SK-N-SH (cell line): ENCODE measurements around the gene JMJD1C.

Experiments used
- GABPA ChIP-seq: IDR thresholded peaks from 2 replicates; pipeline ENCODE4 v1.4.0; 2012; ENCODE audit warnings: low read depth, mild to moderate bottlenecking
- POLR2AphosphoS5 ChIP-seq: IDR thresholded peaks from 2 replicates; pipeline ENCODE4 v1.6.1; 2012; ENCODE audit warnings: low read depth, low read length
- TAF1 ChIP-seq: IDR thresholded peaks from 2 replicates; pipeline ENCODE4 v1.6.1; 2012; ENCODE audit warnings: low read depth, mild to moderate bottlenecking, low read length, moderate library complexity, borderline replicate concordance
- TF ChIP-seq, protein P1 (sequence below): IDR thresholded peaks from 2 replicates; pipeline ENCODE4 v1.6.1; 2012; ENCODE audit warnings: mild to moderate bottlenecking, low read depth, low read length, moderate library complexity
- TF ChIP-seq, protein P2 (sequence below): fragments of 200-600 bp; sonication (generic); IDR thresholded peaks from 2 replicates; pipeline ENCODE4 v1.6.1; 2017; ENCODE audit warnings: antibody characterized with exemption, mild to moderate bottlenecking, moderate library complexity
- TF ChIP-seq, protein P3 (sequence below): IDR thresholded peaks from 2 replicates; pipeline ENCODE4 v1.4.0; 2012; ENCODE audit warnings: low read depth, borderline replicate concordance

DNA sequence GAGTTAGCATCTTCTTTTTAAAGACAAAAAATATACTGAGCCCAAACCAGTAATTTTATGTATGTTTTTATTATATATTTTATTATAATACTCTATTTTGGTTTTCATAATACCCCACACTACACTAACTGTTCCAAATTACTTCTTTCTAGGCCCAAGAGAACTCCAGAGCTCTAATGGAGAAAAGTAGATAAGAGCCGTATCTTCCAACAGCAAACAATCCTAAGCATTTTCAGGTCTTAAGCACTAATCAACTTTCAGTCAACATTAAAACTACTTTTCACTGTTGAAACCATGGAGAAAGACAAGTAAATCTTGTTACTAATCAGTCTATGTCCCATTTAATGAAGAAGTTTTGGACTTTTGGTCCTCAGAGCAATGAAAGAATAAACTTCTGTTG, 55.1 kb downstream of the JMJD1C start:
- TF ChIP-seq, protein P1, sequence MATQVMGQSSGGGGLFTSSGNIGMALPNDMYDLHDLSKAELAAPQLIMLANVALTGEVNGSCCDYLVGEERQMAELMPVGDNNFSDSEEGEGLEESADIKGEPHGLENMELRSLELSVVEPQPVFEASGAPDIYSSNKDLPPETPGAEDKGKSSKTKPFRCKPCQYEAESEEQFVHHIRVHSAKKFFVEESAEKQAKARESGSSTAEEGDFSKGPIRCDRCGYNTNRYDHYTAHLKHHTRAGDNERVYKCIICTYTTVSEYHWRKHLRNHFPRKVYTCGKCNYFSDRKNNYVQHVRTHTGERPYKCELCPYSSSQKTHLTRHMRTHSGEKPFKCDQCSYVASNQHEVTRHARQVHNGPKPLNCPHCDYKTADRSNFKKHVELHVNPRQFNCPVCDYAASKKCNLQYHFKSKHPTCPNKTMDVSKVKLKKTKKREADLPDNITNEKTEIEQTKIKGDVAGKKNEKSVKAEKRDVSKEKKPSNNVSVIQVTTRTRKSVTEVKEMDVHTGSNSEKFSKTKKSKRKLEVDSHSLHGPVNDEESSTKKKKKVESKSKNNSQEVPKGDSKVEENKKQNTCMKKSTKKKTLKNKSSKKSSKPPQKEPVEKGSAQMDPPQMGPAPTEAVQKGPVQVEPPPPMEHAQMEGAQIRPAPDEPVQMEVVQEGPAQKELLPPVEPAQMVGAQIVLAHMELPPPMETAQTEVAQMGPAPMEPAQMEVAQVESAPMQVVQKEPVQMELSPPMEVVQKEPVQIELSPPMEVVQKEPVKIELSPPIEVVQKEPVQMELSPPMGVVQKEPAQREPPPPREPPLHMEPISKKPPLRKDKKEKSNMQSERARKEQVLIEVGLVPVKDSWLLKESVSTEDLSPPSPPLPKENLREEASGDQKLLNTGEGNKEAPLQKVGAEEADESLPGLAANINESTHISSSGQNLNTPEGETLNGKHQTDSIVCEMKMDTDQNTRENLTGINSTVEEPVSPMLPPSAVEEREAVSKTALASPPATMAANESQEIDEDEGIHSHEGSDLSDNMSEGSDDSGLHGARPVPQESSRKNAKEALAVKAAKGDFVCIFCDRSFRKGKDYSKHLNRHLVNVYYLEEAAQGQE: no peak
- TF ChIP-seq TAF1: no peak
- no peak for TF ChIP-seq POLR2AphosphoS5
- TF ChIP-seq, protein P2, sequence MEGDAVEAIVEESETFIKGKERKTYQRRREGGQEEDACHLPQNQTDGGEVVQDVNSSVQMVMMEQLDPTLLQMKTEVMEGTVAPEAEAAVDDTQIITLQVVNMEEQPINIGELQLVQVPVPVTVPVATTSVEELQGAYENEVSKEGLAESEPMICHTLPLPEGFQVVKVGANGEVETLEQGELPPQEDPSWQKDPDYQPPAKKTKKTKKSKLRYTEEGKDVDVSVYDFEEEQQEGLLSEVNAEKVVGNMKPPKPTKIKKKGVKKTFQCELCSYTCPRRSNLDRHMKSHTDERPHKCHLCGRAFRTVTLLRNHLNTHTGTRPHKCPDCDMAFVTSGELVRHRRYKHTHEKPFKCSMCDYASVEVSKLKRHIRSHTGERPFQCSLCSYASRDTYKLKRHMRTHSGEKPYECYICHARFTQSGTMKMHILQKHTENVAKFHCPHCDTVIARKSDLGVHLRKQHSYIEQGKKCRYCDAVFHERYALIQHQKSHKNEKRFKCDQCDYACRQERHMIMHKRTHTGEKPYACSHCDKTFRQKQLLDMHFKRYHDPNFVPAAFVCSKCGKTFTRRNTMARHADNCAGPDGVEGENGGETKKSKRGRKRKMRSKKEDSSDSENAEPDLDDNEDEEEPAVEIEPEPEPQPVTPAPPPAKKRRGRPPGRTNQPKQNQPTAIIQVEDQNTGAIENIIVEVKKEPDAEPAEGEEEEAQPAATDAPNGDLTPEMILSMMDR: no peak
- TF ChIP-seq, protein P3, sequence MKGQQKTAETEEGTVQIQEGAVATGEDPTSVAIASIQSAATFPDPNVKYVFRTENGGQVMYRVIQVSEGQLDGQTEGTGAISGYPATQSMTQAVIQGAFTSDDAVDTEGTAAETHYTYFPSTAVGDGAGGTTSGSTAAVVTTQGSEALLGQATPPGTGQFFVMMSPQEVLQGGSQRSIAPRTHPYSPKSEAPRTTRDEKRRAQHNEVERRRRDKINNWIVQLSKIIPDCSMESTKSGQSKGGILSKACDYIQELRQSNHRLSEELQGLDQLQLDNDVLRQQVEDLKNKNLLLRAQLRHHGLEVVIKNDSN: no peak
- no peak for TF ChIP-seq GABPA
